Measurements from ENCODE around the gene SCT. TPM values are rescaled to one million over a fixed set of nuclear protein-coding genes. Genes with fewer than 3 reads are reported as not detected.

The SCT gene
- polyA plus RNA-seq (2013, experiment 1 of 2), result 2.4 TPM
- polyA plus RNA-seq (2013, experiment 2 of 2), result 1.7 TPM

GRCh38 chr11:626475-627307 lies at the start of gene SCT:
Gene SCT, minus strand, starts transcription at chr11:627181. Its CDS starts 38 bp downstream, at chr11:627143.
- H4K8ac ChIP-seq (ENCODE audit: low read depth, low read length), result no peak within 1 kb of the TSS
- no peaks in the 10 kb centered on the region for H3K79me2 ChIP-seq (ENCODE audit: control insufficient read depth, insufficient read depth, low read length)
- H4K5ac ChIP-seq (ENCODE audit: low read length), result no peak within 1 kb of the TSS
- H2BK120ac ChIP-seq (ENCODE audit: low read depth, low read length), result no peak within 1 kb of the TSS
- no peaks in the 10 kb centered on the region for H3K4me1 ChIP-seq (ENCODE audit: control insufficient read depth, low read depth, low read length)
- peak within 1 kb of the TSS; percentile 66 for H3K4ac ChIP-seq (ENCODE audit: low read depth, low read length)
- no peak for DNase-seq
- no peak within 1 kb of the TSS for H2BK15ac ChIP-seq (replicated peaks; ENCODE audit: low read depth)
- H3K4me3 ChIP-seq (ENCODE audit: low read length), result no peak within 1 kb of the TSS
- no CpG with 5 or more reads among the region's 72 CpGs for WGBS (ENCODE audit: extremely low coverage, insufficient coverage, low lambda C conversion rate)
- H3K56ac ChIP-seq (ENCODE audit: low read length), result peak within 1 kb of the TSS; percentile 70
- H3K4me2 ChIP-seq (ENCODE audit: low read length), result no peak within 1 kb of the TSS
- no peak within 1 kb of the TSS for H2AK5ac ChIP-seq (ENCODE audit: low read length)
- no peaks in the 10 kb centered on the region for H3K27me3 ChIP-seq (ENCODE audit: insufficient read depth, low read length, poor library complexity)
- peak within 1 kb of the TSS; percentile 82 for H3K18ac ChIP-seq (ENCODE audit: low read length)
- peak within 1 kb of the TSS; percentile 29 for H3K23ac ChIP-seq (ENCODE audit: low read length)
- H3K79me1 ChIP-seq (ENCODE audit: low read length), result no peaks in the 10 kb centered on the region
- H3K36me3 ChIP-seq (ENCODE audit: control insufficient read depth, insufficient read depth, low read length), result no peaks in the 10 kb centered on the region
- H3K9ac ChIP-seq (ENCODE audit: low read length), result peak within 1 kb of the TSS; percentile 49
- H2BK5ac ChIP-seq (ENCODE audit: low read length), result no peak within 1 kb of the TSS
- no peak within 1 kb of the TSS for H3K27ac ChIP-seq (ENCODE audit: low read depth, low read length)

GRCh38 chr11:674406-674805 lies 47.4 kb upstream of the SCT start:
- H3K4ac ChIP-seq (ENCODE audit: low read depth, low read length), result no peak overlapping the region
- H3K27me3 ChIP-seq (ENCODE audit: insufficient read depth, low read length, poor library complexity), result no peaks in the 10 kb centered on the region
- no peak overlapping the region for H2BK15ac ChIP-seq (replicated peaks; ENCODE audit: low read depth)
- no peak overlapping the region for H3K4me3 ChIP-seq (ENCODE audit: low read length)
- no peak overlapping the region for H2BK120ac ChIP-seq (ENCODE audit: low read depth, low read length)
- H2AK5ac ChIP-seq (ENCODE audit: low read length), result no peak overlapping the region
- no peak overlapping the region for H2BK5ac ChIP-seq (ENCODE audit: low read length)
- no peak overlapping the region for H3K56ac ChIP-seq (ENCODE audit: low read length)
- no peaks in the 10 kb centered on the region for H3K79me1 ChIP-seq (ENCODE audit: low read length)
- H3K18ac ChIP-seq (ENCODE audit: low read length), result no peak overlapping the region
- no peak overlapping the region for H4K8ac ChIP-seq (ENCODE audit: low read depth, low read length)
- H3K36me3 ChIP-seq (ENCODE audit: control insufficient read depth, insufficient read depth, low read length), result peaks cover 6% of the 10 kb centered on the region
- no peak overlapping the region for H3K27ac ChIP-seq (ENCODE audit: low read depth, low read length)
- no peak overlapping the region for H4K5ac ChIP-seq (ENCODE audit: low read length)
- DNase-seq, result no peak
- H3K9ac ChIP-seq (ENCODE audit: low read length), result no peak overlapping the region
- H3K23ac ChIP-seq (ENCODE audit: low read length), result no peak overlapping the region
- H3K4me2 ChIP-seq (ENCODE audit: low read length), result no peak overlapping the region
- no CpG with 5 or more reads among the region's 17 CpGs for WGBS (ENCODE audit: extremely low coverage, insufficient coverage, low lambda C conversion rate)
- no peaks in the 10 kb centered on the region for H3K4me1 ChIP-seq (ENCODE audit: control insufficient read depth, low read depth, low read length)
- H3K79me2 ChIP-seq (ENCODE audit: control insufficient read depth, insufficient read depth, low read length), result no peaks in the 10 kb centered on the region

DNA sequence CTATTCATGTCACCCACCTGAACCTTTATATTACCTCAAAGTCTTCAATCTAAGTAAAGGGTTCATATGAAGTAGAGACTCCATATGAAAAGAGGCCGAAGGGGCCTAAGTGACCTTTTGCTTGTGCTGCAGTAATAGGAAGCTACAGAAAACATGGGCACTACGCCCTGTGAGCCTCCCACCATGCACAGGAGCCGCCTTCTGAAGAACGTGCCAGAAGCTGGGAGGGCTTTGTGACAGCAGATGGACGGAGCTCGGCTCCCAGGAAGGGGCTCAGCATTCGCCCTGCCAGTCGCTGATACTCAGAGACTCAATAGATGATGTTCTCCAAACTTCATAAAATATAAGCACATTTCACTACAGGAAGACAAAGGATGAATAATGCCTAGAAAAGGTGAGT lies 46.9 kb upstream of the SCT start:
- no peaks in the 10 kb centered on the region for H3K79me1 ChIP-seq (ENCODE audit: low read length)
- no peak overlapping the region for H3K56ac ChIP-seq (ENCODE audit: low read length)
- no peak overlapping the region for H3K4me3 ChIP-seq (ENCODE audit: low read length)
- no CpG with 5 or more reads among the region's 8 CpGs for WGBS (ENCODE audit: extremely low coverage, insufficient coverage, low lambda C conversion rate)
- no peak overlapping the region for H3K9ac ChIP-seq (ENCODE audit: low read length)
- H3K4ac ChIP-seq (ENCODE audit: low read depth, low read length), result no peak overlapping the region
- H3K27me3 ChIP-seq (ENCODE audit: insufficient read depth, low read length, poor library complexity), result no peaks in the 10 kb centered on the region
- H3K27ac ChIP-seq (ENCODE audit: low read depth, low read length), result no peak overlapping the region
- H3K18ac ChIP-seq (ENCODE audit: low read length), result no peak overlapping the region
- no peak overlapping the region for H3K23ac ChIP-seq (ENCODE audit: low read length)
- no peak overlapping the region for H2AK5ac ChIP-seq (ENCODE audit: low read length)
- H2BK120ac ChIP-seq (ENCODE audit: low read depth, low read length), result no peak overlapping the region
- H3K79me2 ChIP-seq (ENCODE audit: control insufficient read depth, insufficient read depth, low read length), result no peaks in the 10 kb centered on the region
- no peaks in the 10 kb centered on the region for H3K4me1 ChIP-seq (ENCODE audit: control insufficient read depth, low read depth, low read length)
- no peak for DNase-seq
- H2BK15ac ChIP-seq (replicated peaks; ENCODE audit: low read depth), result no peak overlapping the region
- H2BK5ac ChIP-seq (ENCODE audit: low read length), result no peak overlapping the region
- H4K5ac ChIP-seq (ENCODE audit: low read length), result no peak overlapping the region
- peaks cover 6% of the 10 kb centered on the region for H3K36me3 ChIP-seq (ENCODE audit: control insufficient read depth, insufficient read depth, low read length)
- H3K4me2 ChIP-seq (ENCODE audit: low read length), result no peak overlapping the region
- H4K8ac ChIP-seq (ENCODE audit: low read depth, low read length), result no peak overlapping the region

DNA sequence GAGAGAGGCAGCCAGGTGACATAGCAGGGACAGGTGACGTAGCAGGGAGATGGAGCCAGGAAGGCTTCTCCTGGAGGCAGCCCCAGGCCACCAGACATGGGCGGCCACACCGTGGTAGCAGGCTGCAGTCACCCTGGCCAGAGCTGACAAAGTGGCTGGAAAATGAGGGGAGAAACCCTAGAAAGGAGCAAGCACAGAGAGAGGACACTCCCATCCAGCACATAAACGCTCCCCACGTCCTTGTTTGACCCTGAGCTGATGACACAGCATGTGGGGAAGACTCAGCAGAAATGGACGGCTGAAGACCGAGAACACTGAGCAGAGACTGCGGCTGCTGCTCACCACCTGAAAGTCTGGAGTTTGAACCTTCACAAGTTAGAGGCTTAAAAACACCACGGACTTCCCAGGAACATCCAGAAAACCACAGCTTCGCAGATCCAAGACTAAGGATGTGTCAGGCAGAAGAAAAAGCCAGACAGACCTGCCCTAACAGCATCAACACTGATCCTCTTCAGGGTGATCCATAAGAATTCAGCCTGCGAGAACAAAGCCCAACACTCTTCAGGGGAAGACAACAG lies 38.8 kb upstream of the SCT start:
- peaks cover 2% of the 10 kb centered on the region for H3K79me2 ChIP-seq (ENCODE audit: control insufficient read depth, insufficient read depth, low read length)
- H3K79me1 ChIP-seq (ENCODE audit: low read length), result peaks cover 2% of the 10 kb centered on the region
- no peak overlapping the region for H3K56ac ChIP-seq (ENCODE audit: low read length)
- no peak overlapping the region for H3K18ac ChIP-seq (ENCODE audit: low read length)
- no peaks in the 10 kb centered on the region for H3K4me1 ChIP-seq (ENCODE audit: control insufficient read depth, low read depth, low read length)
- H2AK5ac ChIP-seq (ENCODE audit: low read length), result no peak overlapping the region
- WGBS (ENCODE audit: extremely low coverage, insufficient coverage, low lambda C conversion rate), result no CpG with 5 or more reads among the region's 11 CpGs
- no peak overlapping the region for H3K9ac ChIP-seq (ENCODE audit: low read length)
- H3K27ac ChIP-seq (ENCODE audit: low read depth, low read length), result no peak overlapping the region
- no peak overlapping the region for H3K4ac ChIP-seq (ENCODE audit: low read depth, low read length)
- no peak overlapping the region for H2BK15ac ChIP-seq (replicated peaks; ENCODE audit: low read depth)
- no peak overlapping the region for H2BK5ac ChIP-seq (ENCODE audit: low read length)
- H3K4me3 ChIP-seq (ENCODE audit: low read length), result no peak overlapping the region
- H4K8ac ChIP-seq (ENCODE audit: low read depth, low read length), result no peak overlapping the region
- H2BK120ac ChIP-seq (ENCODE audit: low read depth, low read length), result no peak overlapping the region
- no peak overlapping the region for H3K4me2 ChIP-seq (ENCODE audit: low read length)
- H3K23ac ChIP-seq (ENCODE audit: low read length), result no peak overlapping the region
- no peak for DNase-seq
- peaks cover 3% of the 10 kb centered on the region for H3K36me3 ChIP-seq (ENCODE audit: control insufficient read depth, insufficient read depth, low read length)
- no peak overlapping the region for H4K5ac ChIP-seq (ENCODE audit: low read length)
- H3K27me3 ChIP-seq (ENCODE audit: insufficient read depth, low read length, poor library complexity), result no peaks in the 10 kb centered on the region

GRCh38 chr11:665062-665703 lies 38.2 kb upstream of the SCT start:
- Histone ChIP-seq H3K4me3 (ENCODE audit: low read length) (no peak overlapping the region), H3K79me1 (ENCODE audit: low read length) (peaks cover 2% of the 10 kb centered on the region)
- WGBS (ENCODE audit: extremely low coverage, insufficient coverage, low lambda C conversion rate), result no CpG with 5 or more reads among the region's 15 CpGs

More at GRCh38 chr11:665062-665703, 38.2 kb upstream of the SCT start:
- no peak overlapping the region for H4K5ac ChIP-seq (ENCODE audit: low read length)
- no peak overlapping the region for H2BK5ac ChIP-seq (ENCODE audit: low read length)
- no peak overlapping the region for H2BK15ac ChIP-seq (replicated peaks; ENCODE audit: low read depth)
- H2AK5ac ChIP-seq (ENCODE audit: low read length), result no peak overlapping the region
- no peak overlapping the region for H3K4ac ChIP-seq (ENCODE audit: low read depth, low read length)
- no peak overlapping the region for H3K23ac ChIP-seq (ENCODE audit: low read length)
- no peak for DNase-seq
- no peak overlapping the region for H4K8ac ChIP-seq (ENCODE audit: low read depth, low read length)
- no peak overlapping the region for H2BK120ac ChIP-seq (ENCODE audit: low read depth, low read length)
- peaks cover 3% of the 10 kb centered on the region for H3K36me3 ChIP-seq (ENCODE audit: control insufficient read depth, insufficient read depth, low read length)
- H3K18ac ChIP-seq (ENCODE audit: low read length), result no peak overlapping the region
- H3K27me3 ChIP-seq (ENCODE audit: insufficient read depth, low read length, poor library complexity), result no peaks in the 10 kb centered on the region
- H3K4me1 ChIP-seq (ENCODE audit: control insufficient read depth, low read depth, low read length), result no peaks in the 10 kb centered on the region
- peaks cover 2% of the 10 kb centered on the region for H3K79me2 ChIP-seq (ENCODE audit: control insufficient read depth, insufficient read depth, low read length)
- H3K4me2 ChIP-seq (ENCODE audit: low read length), result no peak overlapping the region
- H3K27ac ChIP-seq (ENCODE audit: low read depth, low read length), result no peak overlapping the region
- H3K56ac ChIP-seq (ENCODE audit: low read length), result no peak overlapping the region
- no peak overlapping the region for H3K9ac ChIP-seq (ENCODE audit: low read length)
